ENCODE results near the gene AADAC. TPM values are rescaled to one million over a fixed set of nuclear protein-coding genes. Genes with fewer than 3 reads are reported as not detected.
"Not testable (repeated sequence)": the region's sequence is repeated elsewhere in the genome, so short reads cannot be mapped to it uniquely, and the experiment has no call there.

The AADAC gene
- polyA plus RNA-seq, 1 donor from 2014 or later = not detected

- Histone ChIP-seq H3K4me2 (ENCODE audit: low read length) (no peak within 1 kb of the TSS), H2AFZ (ENCODE audit: low read depth, low read length) (no peak within 1 kb of the TSS), H3K4me3 (ENCODE audit: low read length) (no peak within 1 kb of the TSS), H3K9me2 (ENCODE audit: insufficient read depth, low read length) (no peaks in the 10 kb centered on the region), H4K20me1 (ENCODE audit: insufficient read depth) (no peaks in the 10 kb centered on the region), H3F3A (ENCODE audit: insufficient read depth, low read length, poor library complexity, severe bottlenecking) (no peaks in the 10 kb centered on the region), H3K36me3 (ENCODE audit: insufficient read depth, low read length) (no peaks in the 10 kb centered on the region), H3K27me3 (ENCODE audit: insufficient read depth, low read depth, low read length) (no peaks in the 10 kb centered on the region), H3K27ac (ENCODE audit: low read length) (no peak within 1 kb of the TSS), H3K9me3 (ENCODE audit: low read length) (no peaks in the 10 kb centered on the region), H3K79me2 (replicated peaks; ENCODE audit: insufficient read depth, low read length) (no peaks in the 10 kb centered on the region), H3K9ac (ENCODE audit: low read length) (no peak within 1 kb of the TSS)
- no peak for TF ChIP-seq MXI1 (conservative IDR thresholded peaks at IDR 0.05; ENCODE audit: poor library complexity, severe bottlenecking)
- TF ChIP-seq POLR2AphosphoS5 (IDR thresholded peaks at IDR 0.05) = no peak
- no peak for TF ChIP-seq REST (IDR thresholded peaks at IDR 0.05; ENCODE audit: borderline replicate concordance)
- TF ChIP-seq SMC3 (conservative IDR thresholded peaks at IDR 0.05; ENCODE audit: poor library complexity) = no peak
- no peak for TF ChIP-seq EP300 (conservative IDR thresholded peaks at IDR 0.05; ENCODE audit: poor library complexity, severe bottlenecking)
- no peak for TF ChIP-seq EZH2 (IDR thresholded peaks at IDR 0.05; ENCODE audit: borderline replicate concordance, insufficient read depth, low read length, poor library complexity, severe bottlenecking)
- no peak for TF ChIP-seq TAF1 (IDR thresholded peaks at IDR 0.05; ENCODE audit: low read depth)
- TF ChIP-seq, protein P1, sequence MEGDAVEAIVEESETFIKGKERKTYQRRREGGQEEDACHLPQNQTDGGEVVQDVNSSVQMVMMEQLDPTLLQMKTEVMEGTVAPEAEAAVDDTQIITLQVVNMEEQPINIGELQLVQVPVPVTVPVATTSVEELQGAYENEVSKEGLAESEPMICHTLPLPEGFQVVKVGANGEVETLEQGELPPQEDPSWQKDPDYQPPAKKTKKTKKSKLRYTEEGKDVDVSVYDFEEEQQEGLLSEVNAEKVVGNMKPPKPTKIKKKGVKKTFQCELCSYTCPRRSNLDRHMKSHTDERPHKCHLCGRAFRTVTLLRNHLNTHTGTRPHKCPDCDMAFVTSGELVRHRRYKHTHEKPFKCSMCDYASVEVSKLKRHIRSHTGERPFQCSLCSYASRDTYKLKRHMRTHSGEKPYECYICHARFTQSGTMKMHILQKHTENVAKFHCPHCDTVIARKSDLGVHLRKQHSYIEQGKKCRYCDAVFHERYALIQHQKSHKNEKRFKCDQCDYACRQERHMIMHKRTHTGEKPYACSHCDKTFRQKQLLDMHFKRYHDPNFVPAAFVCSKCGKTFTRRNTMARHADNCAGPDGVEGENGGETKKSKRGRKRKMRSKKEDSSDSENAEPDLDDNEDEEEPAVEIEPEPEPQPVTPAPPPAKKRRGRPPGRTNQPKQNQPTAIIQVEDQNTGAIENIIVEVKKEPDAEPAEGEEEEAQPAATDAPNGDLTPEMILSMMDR (IDR thresholded peaks at IDR 0.05; ENCODE audit: poor library complexity, severe bottlenecking) = no peak
- no peak for TF ChIP-seq RAD21 (conservative IDR thresholded peaks at IDR 0.05)
These were observed 59.5 kb downstream of the AADAC start, which contains the start of gene SUCNR1 for GRCh38 chr3:151873398-151873797. Gene SUCNR1 (plus strand): TSS chr3:151873643. CDS start chr3:151879893, 6,250 bp downstream.

GRCh38 chr3:151874079-151874478 is 60.2 kb downstream of the AADAC start:
- H3K9me3 ChIP-seq (ENCODE audit: low read length); H3F3A ChIP-seq (ENCODE audit: insufficient read depth, low read length, poor library complexity, severe bottlenecking); H3K27ac ChIP-seq (ENCODE audit: low read length); H3K27me3 ChIP-seq (ENCODE audit: insufficient read depth, low read depth, low read length); H3K79me2 ChIP-seq (replicated peaks; ENCODE audit: insufficient read depth, low read length); H2AFZ ChIP-seq (ENCODE audit: low read depth, low read length); H3K4me2 ChIP-seq (ENCODE audit: low read length); H3K36me3 ChIP-seq (ENCODE audit: insufficient read depth, low read length); H3K4me3 ChIP-seq (ENCODE audit: low read length); H4K20me1 ChIP-seq (ENCODE audit: insufficient read depth); H3K9ac ChIP-seq (ENCODE audit: low read length); H3K9me2 ChIP-seq (ENCODE audit: insufficient read depth, low read length): not testable (repeated sequence)

DNA sequence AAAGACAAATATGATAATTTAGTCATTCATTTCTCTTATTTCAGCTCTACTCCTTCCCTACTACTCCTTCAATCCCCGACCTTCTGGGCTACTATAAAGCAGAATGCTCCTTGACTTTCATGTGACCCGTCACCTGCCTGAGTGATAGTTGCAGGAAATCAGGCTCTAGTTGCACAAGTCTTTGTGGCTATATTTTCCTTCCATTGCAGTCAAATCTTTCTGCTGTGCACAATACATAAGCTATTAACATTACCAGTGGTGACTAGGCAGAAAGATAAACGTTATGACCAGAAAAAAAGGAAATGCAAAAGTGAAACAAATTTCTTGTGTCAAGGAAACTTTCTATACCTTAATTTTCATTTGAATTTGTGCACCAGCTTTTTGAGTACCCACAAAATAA is 61.8 kb downstream of the AADAC start:
- Histone ChIP-seq H2AFZ (ENCODE audit: low read depth, low read length) (no peak overlapping the region), H3K4me2 (ENCODE audit: low read length) (no peak overlapping the region), H3K36me3 (ENCODE audit: insufficient read depth, low read length) (no peaks in the 10 kb centered on the region), H3F3A (ENCODE audit: insufficient read depth, low read length, poor library complexity, severe bottlenecking) (no peaks in the 10 kb centered on the region), H4K20me1 (ENCODE audit: insufficient read depth) (no peaks in the 10 kb centered on the region), H3K9ac (ENCODE audit: low read length) (no peak overlapping the region), H3K27me3 (ENCODE audit: insufficient read depth, low read depth, low read length) (no peaks in the 10 kb centered on the region), H3K9me3 (ENCODE audit: low read length) (no peaks in the 10 kb centered on the region), H3K4me3 (ENCODE audit: low read length) (no peak overlapping the region), H3K79me2 (replicated peaks; ENCODE audit: insufficient read depth, low read length) (no peaks in the 10 kb centered on the region), H3K9me2 (ENCODE audit: insufficient read depth, low read length) (no peaks in the 10 kb centered on the region), H3K27ac (ENCODE audit: low read length) (no peak overlapping the region)
- TF ChIP-seq, protein P1 (IDR thresholded peaks at IDR 0.05; ENCODE audit: poor library complexity, severe bottlenecking) = no peak
- TF ChIP-seq EP300 (conservative IDR thresholded peaks at IDR 0.05; ENCODE audit: poor library complexity, severe bottlenecking) (no peak), SMC3 (conservative IDR thresholded peaks at IDR 0.05; ENCODE audit: poor library complexity) (no peak), MXI1 (conservative IDR thresholded peaks at IDR 0.05; ENCODE audit: poor library complexity, severe bottlenecking) (no peak), RAD21 (conservative IDR thresholded peaks at IDR 0.05) (no peak), EZH2 (IDR thresholded peaks at IDR 0.05; ENCODE audit: borderline replicate concordance, insufficient read depth, low read length, poor library complexity, severe bottlenecking) (no peak), TAF1 (IDR thresholded peaks at IDR 0.05; ENCODE audit: low read depth) (no peak)
